ENCODE measurements around the gene ARHGEF17. TPM values are rescaled to one million over a fixed set of nuclear protein-coding genes. Genes with fewer than 3 reads are reported as not detected.
A peak's percentile ranks its signal among the peaks of the same experiment; 100 is the strongest.

ARHGEF17 gene
- polyA plus RNA-seq, 4 donors = 68.5 to 110 (median 81.9) TPM

GRCh38 chr11:73290536-73290935, 17.5 kb upstream of the ARHGEF17 start:
- no peak for DNase-seq (ENCODE audit: low read depth in 4 of 4, low spot score in 3 of 4)

- no peak for DNase-seq (ENCODE audit: low read depth in 4 of 4, low spot score in 3 of 4)
These were observed 16.9 kb upstream of the ARHGEF17 start for GRCh38 chr11:73291196-73291595.

GRCh38 chr11:73291781-73292524, 16.1 kb upstream of the ARHGEF17 start:
- no peak for DNase-seq (ENCODE audit: low read depth in 4 of 4, low spot score in 3 of 4)

- DNase-seq (ENCODE audit: low read depth in 4 of 4, low spot score in 3 of 4) = no peak
These were observed 15.6 kb upstream of the ARHGEF17 start for GRCh38 chr11:73292525-73292894.

- no peak for DNase-seq (ENCODE audit: low read depth in 4 of 4, low spot score in 3 of 4)
These were observed 14.6 kb upstream of the ARHGEF17 start for GRCh38 chr11:73293356-73293936.

GRCh38 chr11:73294604-73295003, 13.5 kb upstream of the ARHGEF17 start:
- no peak for DNase-seq (ENCODE audit: low read depth in 4 of 4, low spot score in 3 of 4)

GRCh38 chr11:73295241-73295995, 12.7 kb upstream of the ARHGEF17 start:
- DNase-seq (ENCODE audit: low read depth in 4 of 4, low spot score in 3 of 4) = peak in 3 of 4 donors; percentile 46 to 59 (median 51)

GRCh38 chr11:73295996-73296318, 12.1 kb upstream of the ARHGEF17 start:
- DNase-seq (ENCODE audit: low read depth in 4 of 4, low spot score in 3 of 4) = no peak

- no peak for DNase-seq (ENCODE audit: low read depth in 4 of 4, low spot score in 3 of 4)
These were observed 11.4 kb upstream of the ARHGEF17 start for GRCh38 chr11:73296501-73297230.

- DNase-seq (ENCODE audit: low read depth in 4 of 4, low spot score in 3 of 4) = no peak
These were observed 10.9 kb upstream of the ARHGEF17 start for GRCh38 chr11:73297231-73297590.

GRCh38 chr11:73297702-73298101, 10.4 kb upstream of the ARHGEF17 start:
- DNase-seq (ENCODE audit: low read depth in 4 of 4, low spot score in 3 of 4) = no peak

GRCh38 chr11:73298233-73298632, 9.8 kb upstream of the ARHGEF17 start:
- no peak for DNase-seq (ENCODE audit: low read depth in 4 of 4, low spot score in 3 of 4)

GRCh38 chr11:73299751-73300150, 8.3 kb upstream of the ARHGEF17 start:
- DNase-seq (ENCODE audit: low read depth in 4 of 4, low spot score in 3 of 4) = no peak

- no peak for DNase-seq (ENCODE audit: low read depth in 4 of 4, low spot score in 3 of 4)
These were observed 1.8 kb upstream of the ARHGEF17 start for GRCh38 chr11:73306069-73306841.

- no peak for DNase-seq (ENCODE audit: low read depth in 4 of 4, low spot score in 3 of 4)
These were observed 1.1 kb upstream of the ARHGEF17 start for GRCh38 chr11:73306977-73307322.

GRCh38 chr11:73307323-73308002, 613 bp upstream of the ARHGEF17 start:
- DNase-seq (ENCODE audit: low read depth in 4 of 4, low spot score in 3 of 4) = peak; percentile 93 to 97 (median 96)

GRCh38 chr11:73308961-73309919, 1.2 kb downstream of the ARHGEF17 start:
- DNase-seq (ENCODE audit: low read depth in 4 of 4, low spot score in 3 of 4) = peak in 1 of 4 donors; percentile 62

GRCh38 chr11:73310076-73310475, 2.0 kb downstream of the ARHGEF17 start:
- no peak for DNase-seq (ENCODE audit: low read depth in 4 of 4, low spot score in 3 of 4)

Measured in left renal pelvis (tissue), 4 donors.